ENCODE results near the gene F8.
"Not testable (repeated sequence)": the region's sequence is repeated elsewhere in the genome, so short reads cannot be mapped to it uniquely, and the experiment has no call there.

F8 gene

DNA sequence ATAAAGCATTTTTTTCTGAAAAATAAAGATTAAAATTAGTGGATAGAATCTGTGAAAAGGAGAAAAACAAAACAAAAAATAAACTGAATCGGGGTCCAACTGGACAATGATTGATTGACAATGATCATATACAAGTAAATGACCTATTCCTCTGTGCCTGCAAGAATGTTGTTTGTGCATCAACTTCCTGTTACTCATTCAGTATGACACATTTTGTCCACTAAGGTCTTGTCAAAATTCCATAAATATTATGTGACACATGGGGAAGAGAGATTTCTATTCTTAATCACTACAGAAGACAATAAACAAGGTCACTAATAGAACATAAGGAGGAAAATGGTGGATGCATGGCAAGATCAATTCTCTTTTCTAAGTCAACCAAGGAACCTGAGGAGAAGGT is 54.9 kb downstream of the F8 start:
- Histone ChIP-seq H3K9ac (ENCODE audit: low read depth, low read length) (no peak overlapping the region), H3K4me1 (ENCODE audit: insufficient read depth, low read length) (no peaks in the 10 kb centered on the region), H3K27me3 (ENCODE audit: insufficient read depth, low read length) (no peaks in the 10 kb centered on the region), H3K36me3 (ENCODE audit: insufficient read depth, low read depth, low read length) (no peaks in the 10 kb centered on the region), H3K4me3 (ENCODE audit: low read length) (no peak overlapping the region), H3K9me3 (ENCODE audit: insufficient read depth, low read depth, low read length) (no peaks in the 10 kb centered on the region), H3K27ac (ENCODE audit: low read length) (no peak overlapping the region)

DNA sequence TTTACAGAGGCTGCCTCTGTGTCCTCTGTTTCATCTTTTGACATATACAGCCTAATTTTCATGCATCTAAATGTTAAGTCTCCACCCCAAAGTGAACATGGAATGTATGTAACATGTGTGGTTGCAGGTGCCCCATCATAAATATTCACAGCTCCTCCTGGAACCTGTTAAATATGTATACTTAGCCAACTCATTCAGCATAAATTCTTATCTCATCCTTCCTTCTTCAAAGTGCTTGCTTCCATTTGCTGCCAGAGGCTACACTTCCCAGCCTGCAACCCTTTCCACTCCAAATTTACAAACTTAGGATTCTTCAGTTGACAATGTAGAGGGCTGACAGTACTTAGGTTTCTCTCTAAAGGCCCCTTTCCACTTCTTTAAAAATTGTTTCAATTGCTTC is 60.6 kb downstream of the F8 start:
- Histone ChIP-seq H3K9me3 (ENCODE audit: insufficient read depth, low read depth, low read length) (no peaks in the 10 kb centered on the region), H3K27me3 (ENCODE audit: insufficient read depth, low read length) (no peaks in the 10 kb centered on the region), H3K4me1 (ENCODE audit: insufficient read depth, low read length) (no peaks in the 10 kb centered on the region), H3K9ac (ENCODE audit: low read depth, low read length) (no peak overlapping the region), H3K27ac (ENCODE audit: low read length) (no peak overlapping the region), H3K4me3 (ENCODE audit: low read length) (no peak overlapping the region), H3K36me3 (ENCODE audit: insufficient read depth, low read depth, low read length) (no peaks in the 10 kb centered on the region)

DNA sequence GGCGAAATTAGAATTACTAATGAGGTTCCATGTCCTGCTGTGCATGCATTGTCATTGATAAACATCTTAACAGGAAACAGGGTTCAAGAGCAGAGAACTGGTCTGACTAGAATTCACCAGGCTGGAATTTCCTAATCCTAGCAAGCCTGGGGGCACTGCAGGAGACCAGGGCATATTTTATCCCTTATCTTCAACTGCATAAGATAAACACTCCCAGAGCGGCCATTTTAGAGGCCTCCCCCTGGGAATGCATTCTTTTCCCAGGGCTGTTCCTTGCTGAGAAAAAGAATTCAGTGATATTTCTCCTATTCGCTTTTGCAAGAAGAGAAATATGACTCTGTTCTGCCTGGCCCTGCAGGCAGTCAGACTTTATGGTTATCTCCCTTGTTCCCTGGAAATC is 66.7 kb downstream of the F8 start:
- not testable (repeated sequence) for H3K9me3 ChIP-seq (ENCODE audit: insufficient read depth, low read depth, low read length); H3K27me3 ChIP-seq (ENCODE audit: insufficient read depth, low read length); H3K36me3 ChIP-seq (ENCODE audit: insufficient read depth, low read depth, low read length); H3K4me1 ChIP-seq (ENCODE audit: insufficient read depth, low read length); H3K4me3 ChIP-seq (ENCODE audit: low read length); H3K9ac ChIP-seq (ENCODE audit: low read depth, low read length); H3K27ac ChIP-seq (ENCODE audit: low read length)

DNA sequence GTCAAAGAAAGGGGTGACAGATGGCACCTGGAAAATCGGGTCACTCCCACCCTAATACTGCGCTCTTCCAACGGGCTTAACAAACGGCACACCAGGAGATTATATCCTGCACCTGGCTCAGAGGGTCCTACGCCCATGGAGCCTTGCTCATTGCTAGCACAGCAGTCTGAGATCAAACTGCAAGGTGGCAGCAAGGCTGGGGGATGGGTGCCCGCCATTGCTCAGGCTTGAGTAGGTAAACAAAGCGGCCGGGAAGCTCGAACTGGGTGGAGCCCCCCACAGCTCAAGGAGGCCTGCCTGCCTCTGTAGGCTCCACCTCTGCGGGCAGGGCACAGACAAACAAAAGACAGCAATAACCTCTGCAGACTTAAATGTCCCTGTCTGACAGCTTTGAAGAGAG is 83.3 kb downstream of the F8 start:
- H3K9me3 ChIP-seq (ENCODE audit: insufficient read depth, low read depth, low read length); H3K4me1 ChIP-seq (ENCODE audit: insufficient read depth, low read length); H3K36me3 ChIP-seq (ENCODE audit: insufficient read depth, low read depth, low read length); H3K9ac ChIP-seq (ENCODE audit: low read depth, low read length); H3K27ac ChIP-seq (ENCODE audit: low read length); H3K4me3 ChIP-seq (ENCODE audit: low read length); H3K27me3 ChIP-seq (ENCODE audit: insufficient read depth, low read length): not testable (repeated sequence)

DNA sequence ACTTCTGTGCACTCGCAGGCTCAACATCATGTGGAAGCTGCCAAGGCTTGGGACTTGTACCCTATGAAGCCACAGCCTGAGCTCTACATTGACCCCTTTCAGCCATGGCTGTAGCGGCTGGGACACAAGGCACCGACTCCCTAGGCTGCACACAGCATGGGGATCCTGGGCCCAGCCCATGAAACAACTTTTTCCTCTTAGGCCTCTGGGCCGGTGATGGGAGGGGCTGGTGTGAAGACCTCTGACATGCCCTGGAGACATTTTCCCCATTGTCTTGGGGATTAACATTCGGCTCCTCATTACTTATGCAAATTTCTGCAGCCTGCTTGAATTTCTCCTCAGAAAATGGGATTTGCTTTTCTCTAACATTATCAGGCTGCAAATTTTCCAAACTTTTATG is 97.8 kb downstream of the F8 start:
- not testable (repeated sequence) for H3K36me3 ChIP-seq (ENCODE audit: insufficient read depth, low read depth, low read length); H3K9me3 ChIP-seq (ENCODE audit: insufficient read depth, low read depth, low read length); H3K27ac ChIP-seq (ENCODE audit: low read length); H3K4me1 ChIP-seq (ENCODE audit: insufficient read depth, low read length); H3K9ac ChIP-seq (ENCODE audit: low read depth, low read length); H3K27me3 ChIP-seq (ENCODE audit: insufficient read depth, low read length); H3K4me3 ChIP-seq (ENCODE audit: low read length)

DNA sequence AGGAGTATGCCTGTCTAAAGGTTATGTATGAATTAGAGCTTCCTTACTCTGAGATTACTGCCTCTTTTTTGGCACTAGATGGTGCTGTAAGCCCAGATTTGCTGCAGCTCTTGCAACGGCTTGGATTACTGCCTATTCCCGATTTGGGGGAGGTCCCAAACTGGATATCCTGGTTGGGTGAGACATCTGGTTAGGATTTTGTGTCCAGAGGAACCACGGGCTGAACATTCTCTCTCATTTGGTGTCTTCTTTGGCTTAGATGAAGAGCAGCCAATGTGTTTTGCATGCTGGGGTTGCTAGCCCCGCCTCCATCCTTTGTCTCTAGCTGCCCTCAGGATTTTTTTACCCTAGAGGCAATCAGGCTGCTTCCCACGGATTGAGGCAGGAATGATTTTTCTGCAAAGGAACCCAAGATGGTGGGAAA is 104.5 kb downstream of the F8 start:
- Histone ChIP-seq H3K27me3 (ENCODE audit: insufficient read depth, low read length) (no peaks in the 10 kb centered on the region), H3K9me3 (ENCODE audit: insufficient read depth, low read depth, low read length) (no peaks in the 10 kb centered on the region), H3K4me1 (ENCODE audit: insufficient read depth, low read length) (no peaks in the 10 kb centered on the region), H3K9ac (ENCODE audit: low read depth, low read length) (peak overlapping the region; percentile 56; the same call in 1 of the 2 replicates), H3K4me3 (ENCODE audit: low read length) (peak overlapping the region; percentile 55), H3K36me3 (ENCODE audit: insufficient read depth, low read depth, low read length) (no peaks in the 10 kb centered on the region), H3K27ac (ENCODE audit: low read length) (no peak overlapping the region)

DNA sequence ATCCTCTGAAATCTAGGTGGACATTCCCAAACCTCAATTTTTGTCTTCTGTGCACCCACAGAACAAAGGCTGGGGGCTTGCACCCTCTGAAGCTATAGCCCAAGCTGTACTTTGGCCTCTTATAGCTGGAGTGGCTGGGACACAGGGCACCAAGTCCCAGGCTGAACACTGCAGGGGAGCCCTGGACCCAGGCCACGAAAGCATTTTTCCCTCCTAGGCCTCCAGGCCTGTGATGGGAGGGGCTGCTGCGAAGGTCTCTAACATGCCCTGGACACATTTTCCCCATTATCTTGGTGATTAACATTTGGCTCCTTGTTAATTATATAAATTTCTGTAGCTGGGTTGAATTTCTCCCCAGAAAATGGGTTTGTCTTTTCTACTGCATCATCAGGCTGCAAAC is 108.5 kb downstream of the F8 start:
- H3K4me3 ChIP-seq (ENCODE audit: low read length), result no peak overlapping the region
- H3K36me3 ChIP-seq (ENCODE audit: insufficient read depth, low read depth, low read length), result no peaks in the 10 kb centered on the region
- H3K27ac ChIP-seq (ENCODE audit: low read length), result no peak overlapping the region
- H3K9ac ChIP-seq (ENCODE audit: low read depth, low read length), result no peak overlapping the region
- no peaks in the 10 kb centered on the region for H3K27me3 ChIP-seq (ENCODE audit: insufficient read depth, low read length)
- H3K9me3 ChIP-seq (ENCODE audit: insufficient read depth, low read depth, low read length), result no peaks in the 10 kb centered on the region
- H3K4me1 ChIP-seq (ENCODE audit: insufficient read depth, low read length), result no peaks in the 10 kb centered on the region

DNA sequence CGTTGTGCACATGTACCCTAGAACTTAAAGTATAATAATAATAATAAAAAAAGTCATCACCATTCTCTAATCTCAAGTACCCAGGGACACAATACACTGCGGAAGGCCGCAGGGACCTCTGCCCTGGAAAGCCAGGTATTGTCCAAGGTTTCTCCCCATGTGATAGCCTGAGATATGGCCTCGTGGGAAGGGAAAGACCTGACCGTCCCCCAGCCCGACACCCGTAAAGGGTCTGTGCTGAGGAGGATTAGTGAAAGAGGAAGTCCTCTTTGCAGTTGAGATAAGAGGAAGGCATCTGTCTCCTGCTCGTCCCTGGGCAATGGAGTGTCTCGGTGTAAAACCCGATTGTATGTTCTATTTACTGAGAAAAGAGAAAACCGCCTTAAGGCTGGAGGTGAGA is 112.0 kb downstream of the F8 start:
- H3K9me3 ChIP-seq (ENCODE audit: insufficient read depth, low read depth, low read length); H3K4me3 ChIP-seq (ENCODE audit: low read length); H3K36me3 ChIP-seq (ENCODE audit: insufficient read depth, low read depth, low read length); H3K27ac ChIP-seq (ENCODE audit: low read length); H3K4me1 ChIP-seq (ENCODE audit: insufficient read depth, low read length); H3K27me3 ChIP-seq (ENCODE audit: insufficient read depth, low read length); H3K9ac ChIP-seq (ENCODE audit: low read depth, low read length): not testable (repeated sequence)

DNA sequence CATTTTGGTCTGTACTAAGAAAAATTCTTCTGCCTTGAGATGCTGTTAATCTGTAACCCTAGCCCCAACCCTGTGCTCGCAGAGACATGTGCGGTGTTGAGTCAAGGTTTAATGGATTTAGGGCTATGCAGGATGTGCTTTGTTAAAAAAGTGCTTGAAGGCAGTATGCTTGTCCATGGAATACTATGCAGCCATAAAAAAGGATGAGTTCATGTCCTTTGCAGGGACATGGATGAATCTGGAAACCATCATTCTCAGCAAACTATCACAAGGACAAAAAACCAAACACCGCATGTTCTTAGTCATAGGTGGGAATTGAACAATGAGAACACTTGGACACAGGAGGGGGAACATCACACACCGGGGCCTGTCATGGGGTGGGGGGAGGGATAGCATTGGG is 112.5 kb downstream of the F8 start:
- H3K36me3 ChIP-seq (ENCODE audit: insufficient read depth, low read depth, low read length); H3K9me3 ChIP-seq (ENCODE audit: insufficient read depth, low read depth, low read length); H3K27ac ChIP-seq (ENCODE audit: low read length); H3K4me3 ChIP-seq (ENCODE audit: low read length); H3K4me1 ChIP-seq (ENCODE audit: insufficient read depth, low read length); H3K27me3 ChIP-seq (ENCODE audit: insufficient read depth, low read length); H3K9ac ChIP-seq (ENCODE audit: low read depth, low read length): not testable (repeated sequence)

DNA sequence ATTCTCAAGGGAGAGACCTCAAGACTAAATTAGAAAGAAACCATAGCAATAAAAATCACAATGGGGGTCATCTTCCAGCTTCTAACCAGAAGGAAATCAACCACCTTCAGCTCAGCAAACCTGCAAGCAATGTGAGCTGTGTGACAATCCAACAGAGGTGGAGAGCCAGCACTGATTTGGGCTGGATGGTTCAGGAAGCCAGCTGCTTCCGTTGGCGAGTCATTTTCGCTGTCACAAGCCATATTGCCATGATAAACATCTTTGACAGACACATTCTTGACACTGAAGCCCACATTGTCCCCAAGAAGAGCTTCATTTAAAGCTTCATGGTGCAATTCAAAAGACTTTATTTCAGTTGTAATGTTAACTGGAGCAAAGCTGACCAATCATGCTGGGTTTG is 113.7 kb downstream of the F8 start:
- no peak overlapping the region for H3K4me3 ChIP-seq (ENCODE audit: low read length)
- no peaks in the 10 kb centered on the region for H3K4me1 ChIP-seq (ENCODE audit: insufficient read depth, low read length)
- H3K36me3 ChIP-seq (ENCODE audit: insufficient read depth, low read depth, low read length), result no peaks in the 10 kb centered on the region
- no peak overlapping the region for H3K9ac ChIP-seq (ENCODE audit: low read depth, low read length)
- H3K27me3 ChIP-seq (ENCODE audit: insufficient read depth, low read length), result no peaks in the 10 kb centered on the region
- no peak overlapping the region for H3K27ac ChIP-seq (ENCODE audit: low read length)
- no peaks in the 10 kb centered on the region for H3K9me3 ChIP-seq (ENCODE audit: insufficient read depth, low read depth, low read length)

DNA sequence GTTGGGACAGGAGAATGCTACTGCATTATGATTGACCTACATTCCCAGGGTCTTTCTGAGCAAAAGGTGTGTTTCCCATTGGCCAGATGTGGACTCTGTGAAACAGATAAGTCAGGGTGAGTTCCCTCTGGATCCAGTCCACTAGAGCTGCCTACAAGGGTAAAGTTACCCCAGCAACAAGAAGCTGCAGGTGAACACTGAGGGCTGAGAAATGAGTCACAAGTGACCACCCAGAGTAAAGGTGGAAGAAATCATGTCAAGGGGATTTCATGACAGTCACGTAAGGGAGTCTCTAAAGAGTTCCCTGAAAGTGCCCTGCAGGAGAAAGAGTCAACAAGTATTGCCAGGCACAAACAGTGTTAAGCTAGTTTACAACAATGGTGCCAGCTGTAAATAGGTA is 120.1 kb downstream of the F8 start:
- Histone ChIP-seq H3K4me3 (ENCODE audit: low read length) (no peak overlapping the region), H3K9me3 (ENCODE audit: insufficient read depth, low read depth, low read length) (no peaks in the 10 kb centered on the region), H3K27me3 (ENCODE audit: insufficient read depth, low read length) (no peaks in the 10 kb centered on the region), H3K9ac (ENCODE audit: low read depth, low read length) (no peak overlapping the region; the same call in 1 of the 2 replicates), H3K4me1 (ENCODE audit: insufficient read depth, low read length) (no peaks in the 10 kb centered on the region), H3K36me3 (ENCODE audit: insufficient read depth, low read depth, low read length) (no peaks in the 10 kb centered on the region), H3K27ac (ENCODE audit: low read length) (no peak overlapping the region)

DNA sequence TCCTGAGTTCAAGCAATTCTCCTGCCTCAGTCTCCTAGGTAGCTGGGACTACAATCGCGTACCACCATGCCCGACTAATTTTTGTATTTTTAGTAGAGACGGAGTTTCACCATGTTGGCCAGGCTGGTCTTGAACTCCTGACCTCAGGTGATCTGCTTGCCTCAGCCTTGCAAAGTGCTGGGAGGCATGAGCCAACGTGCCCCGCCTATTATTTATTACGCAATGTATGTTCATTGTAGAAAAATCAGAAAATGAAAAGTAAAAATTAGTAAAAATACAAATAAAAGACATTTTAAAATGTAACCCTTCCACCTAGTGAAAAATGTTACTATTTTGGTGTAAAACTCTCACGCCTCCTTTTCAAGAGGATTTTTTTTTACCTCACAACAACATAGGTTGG is 122.2 kb downstream of the F8 start:
- Histone ChIP-seq H3K9ac (ENCODE audit: low read depth, low read length) (no peak overlapping the region), H3K36me3 (ENCODE audit: insufficient read depth, low read depth, low read length) (no peaks in the 10 kb centered on the region), H3K4me3 (ENCODE audit: low read length) (no peak overlapping the region), H3K27me3 (ENCODE audit: insufficient read depth, low read length) (no peaks in the 10 kb centered on the region), H3K9me3 (ENCODE audit: insufficient read depth, low read depth, low read length) (no peaks in the 10 kb centered on the region), H3K4me1 (ENCODE audit: insufficient read depth, low read length) (no peaks in the 10 kb centered on the region), H3K27ac (ENCODE audit: low read length) (no peak overlapping the region)

DNA sequence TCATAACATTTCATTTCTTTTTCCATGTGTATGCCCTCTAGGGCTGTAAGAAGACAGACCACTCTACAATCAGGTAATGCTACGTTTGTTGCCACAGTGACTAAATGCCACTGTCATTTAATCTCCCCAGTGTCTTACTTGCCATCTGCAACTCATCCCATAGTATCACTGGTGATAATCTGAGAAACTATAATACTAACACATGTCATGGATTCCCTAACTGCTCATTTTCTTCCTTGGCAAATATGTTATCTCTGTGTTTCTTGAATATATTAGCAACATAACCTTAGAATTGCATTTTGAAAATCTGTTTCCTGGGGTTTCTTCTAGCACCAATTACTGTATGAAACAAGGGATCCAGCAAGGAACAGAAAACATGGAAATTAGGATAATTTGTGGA is 130.2 kb downstream of the F8 start:
- H3K9me3 ChIP-seq (ENCODE audit: insufficient read depth, low read depth, low read length), result no peaks in the 10 kb centered on the region
- no peaks in the 10 kb centered on the region for H3K27me3 ChIP-seq (ENCODE audit: insufficient read depth, low read length)
- H3K36me3 ChIP-seq (ENCODE audit: insufficient read depth, low read depth, low read length), result no peaks in the 10 kb centered on the region
- no peak overlapping the region for H3K9ac ChIP-seq (ENCODE audit: low read depth, low read length)
- H3K4me3 ChIP-seq (ENCODE audit: low read length), result no peak overlapping the region
- no peaks in the 10 kb centered on the region; the same call in 1 of the 2 replicates for H3K4me1 ChIP-seq (ENCODE audit: insufficient read depth, low read length)
- no peak overlapping the region for H3K27ac ChIP-seq (ENCODE audit: low read length)

Data from iPS-20b (cell line).